Activated CD4-positive, alpha-beta T cell treated with anti-CD3 and anti-CD28 coated beads for 24 hours (primary cell): Measurements from ENCODE around the gene NHLRC2.
"Not testable (repeated sequence)": the region's sequence is repeated elsewhere in the genome, so short reads cannot be mapped to it uniquely, and the experiment has no call there.

Source experiments
- DNase-seq, 2 donors: peaks; one replicate each; pipeline ENCODE4 v3.0.0-alpha.2; 2020; ENCODE audit warnings: low read depth in 2 of 2

The NHLRC2 gene

GRCh38 chr10:113854013-113854760, at the start of gene NHLRC2, which contains the start of gene DCLRE1A:
Gene NHLRC2 (plus strand): TSS chr10:113854661. CDS start chr10:113854873, 212 bp downstream.
Gene DCLRE1A (minus strand): TSS chr10:113854082. CDS start chr10:113853182, 900 bp downstream.
- DNase-seq, result peak; percentile 48 to 51

GRCh38 chr10:113806503-113806902, 48.0 kb upstream of the NHLRC2 start:
- no peak for DNase-seq

- DNase-seq, result no peak
These were observed 46.3 kb upstream of the NHLRC2 start for GRCh38 chr10:113808168-113808567.

DNA sequence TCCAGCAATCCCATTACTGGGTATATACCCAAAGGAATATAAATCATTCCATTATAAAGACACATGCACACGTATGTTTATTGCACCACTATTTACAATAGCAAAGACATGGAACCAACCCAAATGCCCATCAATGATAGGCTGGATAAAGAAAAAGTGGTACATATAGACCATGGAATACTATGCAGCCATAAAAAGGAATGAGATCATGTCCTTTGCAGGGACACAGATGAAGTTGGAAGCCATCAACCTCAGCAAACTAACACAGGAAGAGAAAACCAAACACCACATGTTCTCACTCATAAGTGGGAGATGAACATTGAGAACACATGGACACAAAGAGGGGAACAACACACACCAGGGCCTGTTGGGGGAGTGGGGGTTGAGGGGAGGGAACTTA, 39.8 kb upstream of the NHLRC2 start:
- DNase-seq, result not testable (repeated sequence)

GRCh38 chr10:113819989-113820388, 34.5 kb upstream of the NHLRC2 start:
- no peak for DNase-seq

GRCh38 chr10:113820507-113820906, 34.0 kb upstream of the NHLRC2 start:
- DNase-seq, result no peak

- DNase-seq, result not testable (repeated sequence)
These were observed 33.2 kb upstream of the NHLRC2 start for GRCh38 chr10:113821306-113821705.

DNA sequence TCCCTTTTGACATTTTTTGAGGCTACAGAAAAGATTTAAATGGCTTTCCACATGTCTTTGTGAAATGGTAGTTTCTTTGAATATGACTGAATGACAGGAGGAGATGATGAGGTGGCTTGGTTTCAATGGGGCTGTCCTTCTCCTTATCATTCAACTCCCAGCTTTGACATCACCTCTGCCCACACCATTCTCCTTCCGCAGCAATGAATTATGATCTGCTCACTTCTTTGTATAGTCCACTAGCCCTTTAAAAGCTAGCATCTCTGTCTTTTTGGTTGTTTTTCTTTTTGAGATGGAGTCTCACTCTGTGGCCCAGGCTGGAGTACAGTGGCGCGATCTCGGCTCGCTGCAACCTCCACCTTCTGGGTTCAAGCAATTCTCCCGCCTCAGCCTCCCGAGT, 32.3 kb upstream of the NHLRC2 start:
- no peak for DNase-seq

DNA sequence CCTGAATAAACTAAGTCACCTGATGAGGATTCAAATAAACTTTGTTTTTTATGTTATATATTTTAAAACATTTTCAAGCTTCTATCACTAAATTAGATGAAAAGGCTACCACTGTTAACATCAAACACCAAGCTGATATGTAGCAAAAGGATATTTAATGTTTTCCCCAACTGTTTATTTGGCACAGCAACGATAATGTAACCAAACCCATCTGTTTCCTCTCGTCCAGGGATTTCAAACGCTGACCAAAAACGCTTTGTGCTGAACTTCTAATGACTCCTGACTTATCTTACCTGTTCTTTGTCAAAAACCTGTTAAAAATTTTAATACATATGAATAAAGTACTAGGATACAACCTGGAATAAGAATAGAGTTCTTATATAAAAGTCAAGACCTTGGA, 31.1 kb upstream of the NHLRC2 start:
- no peak for DNase-seq

DNA sequence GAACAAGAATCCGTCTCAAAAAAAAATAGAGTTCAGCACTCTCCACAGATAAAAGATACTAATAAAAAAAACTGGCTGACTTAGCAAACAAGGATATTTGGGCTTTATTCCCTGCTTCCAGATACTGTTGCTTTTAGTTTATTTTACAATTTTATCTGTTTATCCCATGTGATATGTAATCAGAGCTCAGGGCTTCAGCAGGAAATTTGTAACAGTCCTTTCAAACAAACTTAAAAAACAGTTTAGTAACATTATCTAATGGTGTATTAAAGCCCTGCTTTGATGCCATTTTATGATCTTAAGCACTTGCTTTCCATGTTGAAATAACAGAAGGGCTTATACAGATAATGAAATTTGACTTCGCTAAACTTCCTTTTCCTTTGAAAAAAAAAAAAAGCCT, 28.7 kb upstream of the NHLRC2 start:
- DNase-seq, result no peak

GRCh38 chr10:113828567-113828966, 25.9 kb upstream of the NHLRC2 start:
- DNase-seq, result not testable (repeated sequence)

- no peak for DNase-seq
These were observed 12.3 kb upstream of the NHLRC2 start for GRCh38 chr10:113842171-113842570.

DNA sequence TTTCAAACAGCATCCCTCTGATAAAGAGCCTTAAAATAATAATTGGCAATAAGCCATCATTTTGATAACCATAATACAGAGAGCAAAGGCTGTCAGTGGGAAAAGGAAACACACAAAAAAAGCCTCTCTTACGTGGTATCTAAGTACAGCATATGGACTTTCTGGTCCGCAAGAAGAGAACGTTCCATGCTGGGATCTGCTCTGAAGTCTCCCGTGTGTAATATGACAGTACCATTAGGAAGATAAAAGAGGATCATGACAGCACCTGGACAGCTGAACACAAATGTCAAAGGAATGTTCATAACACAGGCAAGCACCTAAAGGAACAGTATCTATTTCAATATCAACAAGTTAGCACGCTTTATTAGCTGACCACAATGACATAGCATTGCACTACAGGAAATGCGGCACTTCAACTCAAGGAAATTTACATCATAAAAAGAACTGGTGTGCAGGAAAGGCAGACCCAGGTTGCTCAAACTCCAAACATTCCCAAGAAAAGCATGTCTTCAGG, 10.4 kb upstream of the NHLRC2 start:
- no peak for DNase-seq

- DNase-seq, result no peak
These were observed 8.4 kb upstream of the NHLRC2 start for GRCh38 chr10:113846036-113846435.

DNA sequence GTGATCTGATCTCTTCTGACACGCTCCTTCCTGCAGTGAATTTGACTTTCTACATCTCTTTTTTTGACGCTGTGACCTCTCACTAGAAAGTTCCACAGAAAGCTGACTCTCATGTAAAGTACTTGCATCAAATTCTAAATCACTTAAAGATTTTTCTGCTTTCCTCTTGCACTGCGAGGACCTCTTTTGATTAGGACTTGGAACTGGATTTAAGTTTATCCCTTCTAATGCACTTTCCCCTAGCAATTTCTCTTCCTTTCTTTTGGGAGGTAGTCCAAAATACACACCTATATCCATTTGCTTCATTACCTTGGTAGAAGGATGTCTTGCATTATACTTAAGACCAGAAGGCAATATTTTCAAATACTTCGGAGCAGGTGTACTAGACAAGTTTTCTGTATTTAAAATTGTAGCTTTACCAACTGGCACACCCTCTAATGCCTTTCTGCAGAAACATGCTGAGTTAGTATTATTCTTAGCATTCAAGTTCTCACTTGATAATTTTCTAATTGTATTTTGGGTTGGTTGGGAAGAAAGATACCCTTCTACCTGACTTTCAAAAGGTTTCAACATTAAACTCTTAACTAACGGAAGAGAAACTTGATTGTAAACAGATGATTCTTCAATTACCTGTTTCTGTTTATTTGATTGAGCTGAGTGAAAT, 5.2 kb upstream of the NHLRC2 start:
- DNase-seq, result no peak

- DNase-seq, result no peak
These were observed 4.5 kb upstream of the NHLRC2 start for GRCh38 chr10:113849946-113850345.

- no peak for DNase-seq
These were observed 866 bp upstream of the NHLRC2 start for GRCh38 chr10:113853578-113854012.

DNA sequence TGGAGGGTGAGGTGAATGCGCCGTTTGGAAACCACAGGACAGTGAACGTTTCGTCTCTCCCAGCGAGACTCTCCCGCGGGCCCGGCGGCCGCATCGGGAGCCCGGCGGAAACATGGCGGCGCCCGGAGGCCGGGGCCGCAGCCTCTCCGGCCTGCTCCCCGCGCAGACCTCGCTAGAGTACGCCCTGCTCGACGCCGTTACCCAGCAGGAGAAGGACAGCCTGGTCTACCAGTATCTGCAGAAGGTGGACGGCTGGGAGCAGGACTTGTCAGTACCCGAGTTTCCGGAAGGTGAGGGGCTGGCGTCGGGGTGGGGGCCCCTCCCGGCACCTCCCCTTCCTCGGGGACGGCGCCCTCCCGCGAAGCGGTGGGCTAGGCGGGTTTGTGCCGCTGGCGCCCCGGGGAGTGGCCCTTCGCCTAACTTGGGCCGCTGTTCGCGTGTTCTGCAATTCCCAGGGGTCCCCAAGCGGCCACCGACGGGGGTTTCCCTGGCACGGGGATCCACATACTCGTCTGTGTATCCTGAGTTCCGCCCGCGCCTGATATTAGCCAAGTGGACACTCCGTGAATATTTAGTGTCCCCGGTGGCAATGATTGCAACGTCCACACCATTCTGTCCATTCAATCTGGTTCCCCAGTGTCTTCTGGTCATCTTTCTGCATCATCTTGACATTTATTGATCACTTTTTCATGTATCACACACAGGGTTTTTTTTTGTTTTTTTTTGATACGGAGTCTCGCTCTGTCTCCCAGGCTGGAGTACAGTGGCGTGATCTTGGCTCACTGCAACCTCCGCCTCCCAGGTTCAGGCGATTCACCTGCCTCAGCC, 514 bp downstream of the NHLRC2 start:
- DNase-seq, result peak; percentile 9 to 15

GRCh38 chr10:113856563-113856962, 2.1 kb downstream of the NHLRC2 start:
- no peak for DNase-seq

DNA sequence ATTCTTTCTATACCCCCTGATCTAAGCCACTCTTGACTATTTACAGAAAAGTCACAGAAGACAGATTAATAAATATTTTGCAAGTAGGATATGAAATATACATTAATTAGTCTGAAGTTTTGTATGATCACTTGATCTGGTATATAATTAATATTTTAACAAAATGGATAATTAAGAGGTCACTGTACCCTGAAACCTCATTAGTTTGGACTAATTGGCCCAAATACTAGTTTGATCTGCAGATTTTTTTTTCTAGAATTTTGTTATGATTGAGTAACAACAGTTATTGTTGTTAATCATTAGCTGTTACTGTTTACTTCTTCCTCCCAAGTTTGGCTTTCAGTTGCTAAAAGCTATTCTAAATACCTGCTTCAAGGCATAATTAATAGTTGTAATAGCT, 2.7 kb downstream of the NHLRC2 start:
- no peak for DNase-seq

- DNase-seq, result no peak
These were observed 4.1 kb downstream of the NHLRC2 start for GRCh38 chr10:113858541-113858940.

DNA sequence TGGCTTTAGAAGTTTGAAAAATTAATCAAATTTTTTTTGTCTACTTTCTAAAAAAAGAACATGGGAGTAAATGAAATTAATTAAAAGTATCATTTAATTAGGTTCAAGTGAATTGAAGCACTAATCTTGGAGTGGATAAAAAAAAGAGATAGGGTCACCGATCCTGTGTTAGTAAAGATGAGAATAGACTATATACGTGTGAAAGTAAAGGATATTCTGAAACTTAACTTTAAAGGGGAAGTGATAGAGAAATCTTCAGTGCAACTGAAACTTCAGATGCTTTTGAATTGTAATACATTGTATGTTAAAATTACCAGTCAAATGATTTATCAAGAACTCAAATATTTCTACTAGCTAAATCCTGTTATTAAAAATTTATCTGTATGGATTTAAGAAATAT, 4.8 kb downstream of the NHLRC2 start:
- no peak for DNase-seq
